IMR-90 (cell line): ENCODE measurements around the gene ZNF311.

Source experiments
- CTCF ChIP-seq: conservative IDR thresholded peaks from 2 replicates; pipeline ENCODE4 v1.5.1; 2012; ENCODE audit warnings: mild to moderate bottlenecking, low read depth, low read length, improper control_type of control experiment
- POLR2A ChIP-seq: IDR thresholded peaks from 2 replicates; pipeline ENCODE4 v1.6.1; 2012; ENCODE audit warnings: mild to moderate bottlenecking, low read depth, low read length
- RCOR1 ChIP-seq: IDR thresholded peaks from 2 replicates; pipeline ENCODE4 v1.6.1; 2012; ENCODE audit warnings: mild to moderate bottlenecking, low read length, improper control_type of control experiment; ENCODE audit not compliant: insufficient replicate concordance
- RFX5 ChIP-seq: IDR thresholded peaks from 2 replicates; pipeline ENCODE4 v1.8.0; 2012; ENCODE audit warnings: low read depth, mild to moderate bottlenecking, low read length, moderate library complexity
- SMC3 ChIP-seq: fragments of 150-350 bp; IDR thresholded peaks from 2 replicates; pipeline ENCODE4 v1.6.1; 2016; ENCODE audit warnings: low read depth, mild to moderate bottlenecking, antibody characterized with exemption, low read length, moderate library complexity
- USF2 ChIP-seq: fragments of 150-350 bp; IDR thresholded peaks from 2 replicates; pipeline ENCODE4 v1.6.1; 2017; ENCODE audit warnings: mild to moderate bottlenecking, antibody characterized with exemption, low read length, low read depth

GRCh38 chr6:28985462-28986164 is 19.5 kb downstream of the ZNF311 start:
- peak; percentile 34; the same call in 1 of the 2 replicates for TF ChIP-seq POLR2A
- TF ChIP-seq SMC3, result no peak
- TF ChIP-seq CTCF, result no peak
- peak; percentile 69 for TF ChIP-seq USF2
- no peak for TF ChIP-seq RCOR1
- no peak for TF ChIP-seq RFX5
